MM.1S (cell line): ENCODE data around the gene STAMBPL1.

ENCODE experiments used
- DNase-seq: peaks from one replicate; pipeline ENCODE4 v3.0.0-alpha.2; 2015
- H2AFZ ChIP-seq: fragments of 300-600 bp; sonication (generic); 2 replicates; pipeline ENCODE4 v1.6.0; 2016; ENCODE audit warnings: antibody characterized with exemption, low read length
- H3F3A ChIP-seq: fragments of 300-600 bp; sonication (generic); 2 replicates; pipeline ENCODE4 v1.6.1; 2016; ENCODE audit warnings: mild to moderate bottlenecking, antibody characterized with exemption, low read length, moderate library complexity, mixed read lengths; ENCODE audit not compliant: insufficient read depth
- H3K27ac ChIP-seq: fragments of 300-600 bp; sonication (generic); 2 replicates; pipeline ENCODE4 v1.5.1; 2016; ENCODE audit warnings: mild to moderate bottlenecking, low read length
- H3K27me3 ChIP-seq: fragments of 300-600 bp; sonication (generic); replicated peaks from 2 replicates; pipeline ENCODE4 v1.6.0; 2016; ENCODE audit warnings: low read length; ENCODE audit not compliant: insufficient read depth
- H3K36me3 ChIP-seq: fragments of 300-600 bp; sonication (generic); replicated peaks from 2 replicates; pipeline ENCODE4 v1.6.1; 2016; ENCODE audit warnings: mild to moderate bottlenecking, low read length, mixed read lengths; ENCODE audit not compliant: insufficient read depth
- H3K4me1 ChIP-seq: fragments of 300-600 bp; sonication (generic); 2 replicates; pipeline ENCODE4 v1.6.1; 2016; ENCODE audit warnings: low read length, mixed read lengths
- H3K4me2 ChIP-seq: fragments of 300-600 bp; sonication (generic); 2 replicates; pipeline ENCODE4 v1.6.0; 2016; ENCODE audit warnings: low read depth, low read length
- H3K4me3 ChIP-seq: fragments of 300-600 bp; sonication (generic); 2 replicates; pipeline ENCODE4 v1.5.1; 2016; ENCODE audit warnings: low read length, mixed read lengths
- H3K79me2 ChIP-seq: fragments of 300-600 bp; sonication (generic); 2 replicates; pipeline ENCODE4 v1.6.1; 2016; ENCODE audit warnings: mixed run types, low read length, mixed read lengths
- H3K9ac ChIP-seq: fragments of 300-600 bp; sonication (generic); 2 replicates; pipeline ENCODE4 v1.6.1; 2016; ENCODE audit warnings: low read length, mixed read lengths
- H3K9me2 ChIP-seq: fragments of 300-600 bp; sonication (generic); replicated peaks from 2 replicates; pipeline ENCODE4 v1.6.1; 2016; ENCODE audit warnings: mild to moderate bottlenecking, low read length, mixed read lengths; ENCODE audit not compliant: insufficient read depth
- H3K9me3 ChIP-seq: fragments of 300-600 bp; sonication (generic); replicated peaks from 2 replicates; pipeline ENCODE4 v1.6.1; 2016; ENCODE audit warnings: mild to moderate bottlenecking, low read length, mixed read lengths; ENCODE audit not compliant: insufficient read depth
- H4K20me1 ChIP-seq: fragments of 300-600 bp; sonication (generic); 2 replicates; pipeline ENCODE4 v1.6.1; 2016; ENCODE audit warnings: mild to moderate bottlenecking, low read length, moderate library complexity, mixed read lengths; ENCODE audit not compliant: insufficient read depth
- CTCF ChIP-seq: fragments of 300-600 bp; sonication (generic); IDR thresholded peaks from 2 replicates; pipeline ENCODE4 v1.5.1; 2016; ENCODE audit warnings: antibody characterized with exemption, low read length, mixed read lengths
- EZH2 ChIP-seq: fragments of 300-600 bp; sonication (generic); optimal IDR thresholded peaks from 2 replicates; pipeline ENCODE3; 2017; ENCODE audit warnings: low read depth, mild to moderate bottlenecking, antibody characterized with exemption, low read length, mixed read lengths
- EZH2phosphoT487 ChIP-seq: fragments of 300-600 bp; sonication (generic); IDR thresholded peaks from 2 replicates; pipeline ENCODE4 v1.6.1; 2018; ENCODE audit warnings: antibody characterized with exemption, low read length

The STAMBPL1 gene

GRCh38 chr10:88952647-88953111, 72.6 kb downstream of the STAMBPL1 start, which contains the start of gene ACTA2:
Gene ACTA2 (minus strand): TSS chr10:88952773. CDS start chr10:88948930, 3,843 bp downstream.
- Histone ChIP-seq H4K20me1 (no peaks in the 10 kb centered on the region), H2AFZ (no peak within 1 kb of the TSS), H3K27me3 (peaks cover 92% of the 10 kb centered on the region), H3K79me2 (no peaks in the 10 kb centered on the region), H3K9ac (no peak within 1 kb of the TSS), H3K27ac (no peak within 1 kb of the TSS), H3K9me2 (no peaks in the 10 kb centered on the region), H3K4me1 (no peaks in the 10 kb centered on the region), H3K9me3 (no peaks in the 10 kb centered on the region), H3K36me3 (no peaks in the 10 kb centered on the region), H3K4me3 (no peak within 1 kb of the TSS), H3K4me2 (no peak within 1 kb of the TSS), H3F3A (no peaks in the 10 kb centered on the region)
- TF ChIP-seq EZH2phosphoT487 (no peak), EZH2 (no peak), CTCF (no peak)
- no peak for DNase-seq

GRCh38 chr10:88953662-88954061, 73.6 kb downstream of the STAMBPL1 start:
- Histone ChIP-seq H4K20me1 (no peaks in the 10 kb centered on the region), H3K9me2 (no peaks in the 10 kb centered on the region), H3K9me3 (no peaks in the 10 kb centered on the region), H2AFZ (no peak overlapping the region), H3K79me2 (no peaks in the 10 kb centered on the region), H3K9ac (no peak overlapping the region), H3K27me3 (peaks cover 92% of the 10 kb centered on the region), H3K4me3 (no peak overlapping the region), H3K4me2 (no peak overlapping the region), H3K36me3 (no peaks in the 10 kb centered on the region), H3K27ac (no peak overlapping the region), H3K4me1 (no peaks in the 10 kb centered on the region), H3F3A (no peaks in the 10 kb centered on the region)
- DNase-seq: no peak
- TF ChIP-seq EZH2: no peak
- no peak for TF ChIP-seq EZH2phosphoT487
- no peak for TF ChIP-seq CTCF

- Histone ChIP-seq H2AFZ (no peak overlapping the region), H3K27ac (no peak overlapping the region), H4K20me1 (no peaks in the 10 kb centered on the region), H3K4me2 (no peak overlapping the region), H3K9ac (no peak overlapping the region), H3F3A (no peaks in the 10 kb centered on the region), H3K4me1 (no peaks in the 10 kb centered on the region), H3K79me2 (no peaks in the 10 kb centered on the region), H3K27me3 (peaks cover 92% of the 10 kb centered on the region), H3K4me3 (no peak overlapping the region), H3K9me3 (no peaks in the 10 kb centered on the region), H3K9me2 (no peaks in the 10 kb centered on the region), H3K36me3 (no peaks in the 10 kb centered on the region)
- DNase-seq: no peak
- TF ChIP-seq EZH2 (no peak), EZH2phosphoT487 (no peak), CTCF (no peak)
Observed at GRCh38 chr10:88954458-88955083, 74.5 kb downstream of the STAMBPL1 start.
